ENCODE results near the gene CCND1. TPM values are rescaled to one million over a fixed set of nuclear protein-coding genes. Genes with fewer than 3 reads are reported as not detected.

Gene CCND1
- total RNA-seq, 6 experiments from 2014 or later, result 67.0 to 283 (median 94.1) TPM

DNA sequence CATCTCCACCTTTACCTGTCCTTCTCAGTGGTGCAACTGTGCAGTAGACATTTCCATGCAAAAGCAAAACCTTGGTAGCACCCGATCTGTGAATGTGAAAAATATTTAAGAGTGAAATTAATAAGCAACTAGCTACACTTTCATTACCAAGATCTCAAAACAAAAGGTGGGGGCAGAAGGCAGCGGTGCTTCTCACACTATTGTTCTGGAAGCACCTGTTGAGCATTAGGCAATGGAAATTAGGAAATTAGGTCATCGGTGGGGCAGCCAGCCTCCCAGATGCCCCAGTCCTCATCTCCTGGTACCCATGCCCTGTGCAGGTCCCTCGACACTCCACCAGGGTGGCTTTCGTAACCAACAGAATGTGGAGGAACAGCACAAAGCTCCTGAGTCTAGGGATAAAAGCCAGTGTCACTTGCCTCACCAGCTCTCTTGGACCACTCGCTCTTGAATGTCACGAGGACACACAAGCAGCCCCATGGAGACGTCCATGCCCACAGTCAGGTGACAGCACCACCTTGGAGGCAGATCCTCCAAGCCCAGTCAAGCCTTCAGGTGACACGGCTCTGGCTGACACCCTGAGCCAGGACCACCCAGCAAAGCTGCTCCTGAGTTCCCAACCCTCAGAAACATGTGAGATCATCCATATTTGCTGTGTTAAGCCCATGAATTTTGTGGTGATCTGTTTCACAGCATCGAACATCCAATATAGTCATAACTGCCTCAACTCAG lies 30.9 kb downstream of the CCND1 start:
- intact Hi-C loops (cut with DNase I), result no loop called here

DNA sequence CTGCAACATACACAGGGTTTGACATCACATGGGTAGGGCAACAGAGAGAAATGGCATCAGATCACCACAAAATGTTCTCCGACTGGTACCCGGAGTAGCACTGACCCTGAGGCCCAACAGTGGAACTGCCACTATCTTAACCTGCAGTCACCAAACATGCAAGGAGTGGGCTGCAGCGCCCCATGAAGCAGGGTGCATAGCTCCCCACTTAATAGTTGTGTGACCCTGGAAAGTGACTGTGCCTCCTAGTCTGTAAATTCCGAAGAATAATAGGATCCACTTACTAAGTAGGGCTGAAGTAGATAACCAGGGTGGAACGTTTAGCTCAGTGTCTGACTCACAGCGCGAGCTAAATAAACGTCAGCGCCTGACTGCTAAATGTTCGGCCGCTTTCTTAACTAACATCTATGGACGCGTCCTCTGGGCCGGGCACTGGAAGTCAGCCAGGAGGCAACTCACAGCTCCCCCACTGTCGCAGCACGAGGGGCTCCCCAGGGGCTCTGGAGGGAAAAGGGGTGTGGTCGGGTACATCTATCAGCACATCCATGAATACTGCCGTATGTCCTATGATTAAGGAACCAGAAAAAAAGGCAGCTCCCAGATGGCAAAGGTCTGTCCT lies 33.4 kb downstream of the CCND1 start:
- Histone ChIP-seq H3K27ac (peak overlapping the region in 2 of 3 donors; percentile 62 to 75), H3K4me1 (peaks cover 0 to 10% (median 5%) of the 10 kb centered on the region in 4 donors), H3K4me3 (peak overlapping the region; percentile 85 to 100 (median 95)), H3K36me3 (peaks cover 0 to 11% (median 4%) of the 10 kb centered on the region in 4 donors), H3K27me3 (no peaks in the 10 kb centered on the region), H3K9me3 (no peaks in the 10 kb centered on the region)
- WGBS (ENCODE audit: insufficient coverage, low coverage, low lambda C conversion rate, missing lambda C conversion rate), result 18% methylated on average over 14 of the region's 18 CpGs
- DNase-seq (no peak), ATAC-seq (peak in 1 of 4 donors; percentile 16)
- TF ChIP-seq, protein P1, sequence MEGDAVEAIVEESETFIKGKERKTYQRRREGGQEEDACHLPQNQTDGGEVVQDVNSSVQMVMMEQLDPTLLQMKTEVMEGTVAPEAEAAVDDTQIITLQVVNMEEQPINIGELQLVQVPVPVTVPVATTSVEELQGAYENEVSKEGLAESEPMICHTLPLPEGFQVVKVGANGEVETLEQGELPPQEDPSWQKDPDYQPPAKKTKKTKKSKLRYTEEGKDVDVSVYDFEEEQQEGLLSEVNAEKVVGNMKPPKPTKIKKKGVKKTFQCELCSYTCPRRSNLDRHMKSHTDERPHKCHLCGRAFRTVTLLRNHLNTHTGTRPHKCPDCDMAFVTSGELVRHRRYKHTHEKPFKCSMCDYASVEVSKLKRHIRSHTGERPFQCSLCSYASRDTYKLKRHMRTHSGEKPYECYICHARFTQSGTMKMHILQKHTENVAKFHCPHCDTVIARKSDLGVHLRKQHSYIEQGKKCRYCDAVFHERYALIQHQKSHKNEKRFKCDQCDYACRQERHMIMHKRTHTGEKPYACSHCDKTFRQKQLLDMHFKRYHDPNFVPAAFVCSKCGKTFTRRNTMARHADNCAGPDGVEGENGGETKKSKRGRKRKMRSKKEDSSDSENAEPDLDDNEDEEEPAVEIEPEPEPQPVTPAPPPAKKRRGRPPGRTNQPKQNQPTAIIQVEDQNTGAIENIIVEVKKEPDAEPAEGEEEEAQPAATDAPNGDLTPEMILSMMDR (IDR thresholded peaks at IDR 0.05), result no peak
- TF ChIP-seq POLR2A (IDR thresholded peaks at IDR 0.05), result no peak
- intact Hi-C loops (cut with DNase I), result no loop called here

More for the DNA sequence above, 30.9 kb downstream of the CCND1 start:
- no peaks in the 10 kb centered on the region for H3K9me3 ChIP-seq
- WGBS (ENCODE audit: insufficient coverage, low coverage, low lambda C conversion rate, missing lambda C conversion rate), result 77% methylated on average over 7 of the region's 10 CpGs
- H3K27me3 ChIP-seq, result no peaks in the 10 kb centered on the region
- peaks cover 0 to 10% (median 5%) of the 10 kb centered on the region in 4 donors for H3K4me1 ChIP-seq
- ATAC-seq (no peak), DNase-seq (no peak)
- no peak overlapping the region for H3K27ac ChIP-seq
- TF ChIP-seq, protein P1 (IDR thresholded peaks at IDR 0.05), result no peak
- TF ChIP-seq POLR2A (IDR thresholded peaks at IDR 0.05), result no peak
- no peak overlapping the region for H3K4me3 ChIP-seq
- peaks cover 0 to 11% (median 4%) of the 10 kb centered on the region in 4 donors for H3K36me3 ChIP-seq

DNA sequence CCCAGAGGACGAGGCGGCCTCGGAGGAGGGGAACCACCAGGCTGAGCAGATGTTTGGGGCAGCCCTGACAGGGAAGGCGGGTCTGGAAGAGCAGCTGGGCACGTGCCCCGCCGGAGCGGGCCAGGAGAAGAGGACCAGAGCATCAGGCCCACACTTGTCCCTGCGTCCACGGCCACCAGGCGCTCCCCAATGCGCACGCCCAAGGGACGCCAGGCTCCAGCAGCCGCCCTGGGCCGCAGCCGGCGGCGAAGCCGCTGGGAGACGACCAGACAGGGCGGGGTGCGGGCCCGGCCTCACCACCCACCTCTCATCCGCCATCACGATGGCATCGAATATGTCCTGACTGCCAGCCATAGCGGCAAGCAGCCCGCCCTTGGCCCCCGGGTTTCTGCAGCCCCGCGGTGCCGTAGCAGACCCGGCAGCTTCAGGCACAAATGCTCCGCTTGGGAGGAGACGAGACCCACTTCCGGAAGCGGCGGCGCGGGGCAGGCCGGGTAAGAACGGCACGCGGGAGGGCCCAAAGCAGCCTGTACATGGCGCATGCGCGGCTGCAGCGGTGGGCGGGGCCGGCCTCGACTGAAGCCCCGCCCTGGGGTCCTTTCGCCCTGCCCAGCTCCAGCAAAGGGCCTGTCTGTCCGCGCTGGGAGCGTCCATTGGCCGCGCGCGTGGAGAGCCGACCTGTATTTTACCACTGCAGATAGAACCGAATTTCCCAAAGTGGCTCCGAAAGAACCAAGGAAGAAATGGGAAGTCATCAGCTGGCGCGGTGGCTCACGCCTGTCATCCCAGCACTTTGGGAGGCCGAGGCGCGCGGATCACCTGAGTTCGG lies 34.1 kb downstream of the CCND1 start, which contains the start of gene LTO1:
LTO1 (minus strand) TSS at position 468 of the 829 bp plus-strand sequence; CDS start at position 354, 114 bp downstream.
- WGBS (ENCODE audit: insufficient coverage, low coverage, low lambda C conversion rate, missing lambda C conversion rate), result under 1% methylated on average over 26 of the region's 72 CpGs
- Histone ChIP-seq H3K4me1 (peaks cover 0 to 10% (median 5%) of the 10 kb centered on the region in 4 donors), H3K27me3 (no peaks in the 10 kb centered on the region), H3K36me3 (peaks cover 0 to 11% (median 4%) of the 10 kb centered on the region in 4 donors), H3K9me3 (no peaks in the 10 kb centered on the region), H3K27ac (peak within 1 kb of the TSS; percentile 33 to 75 (median 62)), H3K4me3 (peak within 1 kb of the TSS; percentile 85 to 100 (median 95))
- ATAC-seq, result peak; percentile 98 to 99 (median 99)
- peak; percentile 96 to 97 (median 97) for DNase-seq
- TF ChIP-seq POLR2A (IDR thresholded peaks at IDR 0.05), result peak; percentile 75
- TF ChIP-seq, protein P1 (IDR thresholded peaks at IDR 0.05), result no peak
- intact Hi-C loops (cut with DNase I), result no loop called here

DNA sequence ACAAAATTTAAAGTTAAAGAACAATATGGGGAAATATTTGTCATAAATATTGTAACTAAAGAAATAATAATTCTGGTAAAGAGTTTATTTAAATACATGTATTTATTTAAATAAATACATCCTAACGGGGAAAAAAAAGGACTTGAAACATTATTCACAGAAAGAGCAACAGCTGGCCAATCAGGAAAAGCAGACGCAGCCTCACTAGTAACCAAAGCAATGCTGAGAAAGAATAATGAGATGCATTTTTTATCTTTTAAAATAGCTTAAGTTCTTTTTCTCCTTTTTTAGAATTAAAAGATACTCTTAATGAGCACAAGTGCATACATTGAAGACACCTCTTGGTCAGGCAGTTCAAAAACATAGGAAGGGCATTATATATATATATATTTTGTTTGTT lies 36.8 kb downstream of the CCND1 start:
- Histone ChIP-seq H3K36me3 (no peaks in the 10 kb centered on the region), H3K4me3 (no peak overlapping the region), H3K27ac (no peak overlapping the region), H3K4me1 (peaks cover 0 to 10% (median 5%) of the 10 kb centered on the region in 4 donors), H3K27me3 (no peaks in the 10 kb centered on the region), H3K9me3 (no peaks in the 10 kb centered on the region)
- 62% methylated on average over 2 of the region's 2 CpGs for WGBS (ENCODE audit: insufficient coverage, low coverage, low lambda C conversion rate, missing lambda C conversion rate)
- DNase-seq (no peak), ATAC-seq (no peak)
- no peak for TF ChIP-seq POLR2A (IDR thresholded peaks at IDR 0.05)
- TF ChIP-seq, protein P1 (IDR thresholded peaks at IDR 0.05), result no peak
- intact Hi-C loops (cut with DNase I), result no loop called here

All from right lobe of liver (tissue), 6 donors.